ENCODE measurements around the gene PBXIP1. TPM values are rescaled to one million over a fixed set of nuclear protein-coding genes. Genes with fewer than 3 reads are reported as not detected.
"Not testable (repeated sequence)": the region's sequence is repeated elsewhere in the genome, so short reads cannot be mapped to it uniquely, and the experiment has no call there.

The PBXIP1 gene
- total RNA-seq, 1 experiment from 2014 or later, result 26.5 TPM

- TF ChIP-seq ZBTB43 (CRISPR knock-in tag; IDR thresholded peaks at IDR 0.05) (no peak), ZNF671 (CRISPR knock-in tag; IDR thresholded peaks at IDR 0.05) (no peak), TCF7 (CRISPR knock-in tag; IDR thresholded peaks at IDR 0.05; ENCODE audit: low read depth) (no peak)
These were observed 33.4 kb upstream of the PBXIP1 start (continued) for GRCh38 chr1:154989195-154989860.

GRCh38 chr1:154988058-154988954 is 32.4 kb upstream of the PBXIP1 start:
- no peaks in the 10 kb centered on the region for H3K27me3 Mint-ChIP-seq (ENCODE audit: low read depth)
- peaks cover 14% of the 10 kb centered on the region for H3K4me1 Mint-ChIP-seq
- H3K9me3 Mint-ChIP-seq, result no peaks in the 10 kb centered on the region
- no peak overlapping the region for H3K4me3 Mint-ChIP-seq
- DNase-seq (ENCODE audit: low spot score), result no peak
- peaks cover 26% of the 10 kb centered on the region for H3K36me3 Mint-ChIP-seq
- CTCF ChIA-PET, result interaction anchor here (1.2 to 2.6 kb wide), 2 partner anchors 11 to 30 kb away, joined by 4 to 12 read pairs; no protein-coding TSS in a partner anchor
- ATAC-seq, result no peak
- H3K27ac Mint-ChIP-seq, result no peak overlapping the region
- POLR2A ChIA-PET, result interaction anchor here (1.3 kb wide), 1 partner anchor 17 kb away, joined by 4 read pairs; the partner anchor contains the start of gene SHC1
- TF ChIP-seq ESRRA (CRISPR knock-in tag; IDR thresholded peaks at IDR 0.05; ENCODE audit: borderline replicate concordance), result no peak
- no peak for TF ChIP-seq STAT6 (CRISPR knock-in tag; conservative IDR thresholded peaks at IDR 0.05; ENCODE audit: low read depth)
- TF ChIP-seq FOXP4 (CRISPR knock-in tag; IDR thresholded peaks at IDR 0.05), result no peak
- no peak for TF ChIP-seq IRF1 (CRISPR knock-in tag; IDR thresholded peaks at IDR 0.05)
- TF ChIP-seq HMGXB4 (CRISPR knock-in tag; IDR thresholded peaks at IDR 0.05), result no peak
- no peak for TF ChIP-seq ZMAT4 (CRISPR knock-in tag; IDR thresholded peaks at IDR 0.05)

GRCh38 chr1:154987326-154987725 is 31.4 kb upstream of the PBXIP1 start:
- H3K27ac Mint-ChIP-seq, result no peak overlapping the region
- no peak overlapping the region for H3K4me3 Mint-ChIP-seq
- peaks cover 7% of the 10 kb centered on the region for H3K4me1 Mint-ChIP-seq
- DNase-seq (ENCODE audit: low spot score) (no peak), ATAC-seq (no peak)
- ChIA-PET POLR2A (interaction anchor here (0.7 to 1.3 kb wide), 2 partner anchors 14 to 16 kb away, joined by 3 to 4 read pairs; partner anchors contain the start of gene SHC1), CTCF (interaction anchor here (2.6 kb wide), 1 partner anchor 12 kb away, joined by 12 read pairs; no protein-coding TSS in a partner anchor)
- H3K9me3 Mint-ChIP-seq, result no peaks in the 10 kb centered on the region
- TF ChIP-seq ZNF121 (CRISPR knock-in tag; IDR thresholded peaks at IDR 0.05) (no peak), GABPB1 (CRISPR knock-in tag; IDR thresholded peaks at IDR 0.05) (0 out of 2 replicates have a peak, but pooled peaks have one; percentile 32), ZNF396 (CRISPR knock-in tag; IDR thresholded peaks at IDR 0.05; ENCODE audit: borderline replicate concordance) (no peak), ETV6 (CRISPR knock-in tag; IDR thresholded peaks at IDR 0.05) (no peak), CTCF (IDR thresholded peaks at IDR 0.05) (no peak), NFYB (CRISPR knock-in tag; conservative IDR thresholded peaks at IDR 0.05; ENCODE audit: low read depth) (no peak)
- peaks cover 26% of the 10 kb centered on the region for H3K36me3 Mint-ChIP-seq
- no peaks in the 10 kb centered on the region for H3K27me3 Mint-ChIP-seq (ENCODE audit: low read depth)

GRCh38 chr1:154986736-154987135 is 30.8 kb upstream of the PBXIP1 start:
- not testable (repeated sequence) for H3K27ac Mint-ChIP-seq; H3K9me3 Mint-ChIP-seq; H3K27me3 Mint-ChIP-seq (ENCODE audit: low read depth); H3K4me1 Mint-ChIP-seq; ATAC-seq; DNase-seq (ENCODE audit: low spot score); H3K4me3 Mint-ChIP-seq
- POLR2A ChIA-PET, result interaction anchor here (0.7 to 1.2 kb wide), 2 partner anchors 14 to 16 kb away, joined by 3 to 7 read pairs; partner anchors contain the start of gene SHC1
- CTCF ChIA-PET, result interaction anchor here (2.6 kb wide), 1 partner anchor 13 kb away, joined by 12 read pairs; no protein-coding TSS in a partner anchor
- H3K36me3 Mint-ChIP-seq, result peaks cover 26% of the 10 kb centered on the region

All from WTC11 (cell line).